ENCODE data around the gene CTAG2.
"Not testable (repeated sequence)": the region's sequence is repeated elsewhere in the genome, so short reads cannot be mapped to it uniquely, and the experiment has no call there.

The CTAG2 gene

DNA sequence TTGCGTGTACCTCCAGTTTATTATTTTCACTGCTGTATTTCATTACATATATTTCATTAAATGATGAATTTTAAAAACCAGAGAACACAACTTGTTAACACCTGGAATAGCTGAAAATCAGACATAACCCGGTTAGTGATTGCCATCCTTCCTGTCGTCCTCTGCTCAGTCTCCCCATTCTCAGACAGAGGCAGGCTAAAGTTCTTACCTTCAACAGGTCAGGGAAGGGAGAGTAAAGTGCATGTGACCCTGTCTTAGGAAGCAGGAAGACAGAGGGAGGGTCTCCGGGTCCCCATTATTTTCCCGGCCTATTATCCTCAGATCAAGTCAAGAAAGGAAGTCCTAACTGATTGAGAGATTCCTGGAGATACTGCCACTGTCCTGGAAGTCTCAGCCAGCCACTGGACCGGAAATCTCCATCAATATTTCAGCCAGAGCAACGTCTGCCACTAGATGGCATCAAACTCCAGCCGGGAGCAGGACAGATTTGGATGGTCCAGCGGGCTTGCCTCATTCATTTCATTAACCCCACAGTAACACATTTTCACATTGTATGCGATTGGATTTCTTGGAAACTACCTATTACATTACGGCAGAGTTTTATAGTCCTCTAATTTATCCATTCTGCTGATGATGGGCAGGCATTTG, 32.5 kb downstream of the CTAG2 start:
- not testable (repeated sequence) for H2BK15ac ChIP-seq (replicated peaks; ENCODE audit: low read depth); H3K79me1 ChIP-seq (ENCODE audit: low read length); H2AK5ac ChIP-seq (ENCODE audit: low read length); H2BK120ac ChIP-seq (ENCODE audit: low read depth, low read length); H3K18ac ChIP-seq (ENCODE audit: low read length); H3K27ac ChIP-seq (ENCODE audit: low read depth, low read length); DNase-seq; H3K79me2 ChIP-seq (ENCODE audit: control insufficient read depth, insufficient read depth, low read length); H3K36me3 ChIP-seq (ENCODE audit: control insufficient read depth, insufficient read depth, low read length); H3K23ac ChIP-seq (ENCODE audit: low read length); H3K4ac ChIP-seq (ENCODE audit: low read depth, low read length); H4K5ac ChIP-seq (ENCODE audit: low read length); H2BK5ac ChIP-seq (ENCODE audit: low read length); H3K4me1 ChIP-seq (ENCODE audit: control insufficient read depth, low read depth, low read length); H3K4me2 ChIP-seq (ENCODE audit: low read length); H3K9ac ChIP-seq (ENCODE audit: low read length); H3K27me3 ChIP-seq (ENCODE audit: insufficient read depth, low read length, poor library complexity); H3K4me3 ChIP-seq (ENCODE audit: low read length); H3K56ac ChIP-seq (ENCODE audit: low read length); H4K8ac ChIP-seq (ENCODE audit: low read depth, low read length)
- no CpG with 5 or more reads among the region's 11 CpGs for WGBS (ENCODE audit: extremely low coverage, insufficient coverage, low lambda C conversion rate)

GRCh38 chrX:154619182-154619581, 34.2 kb downstream of the CTAG2 start, which contains the start of gene CTAG1B:
CTAG1B (minus strand) TSS chrX:154619282; CDS start chrX:154619218, 64 bp downstream.
- not testable (repeated sequence) for H3K23ac ChIP-seq (ENCODE audit: low read length); H3K4me3 ChIP-seq (ENCODE audit: low read length); H2AK5ac ChIP-seq (ENCODE audit: low read length); H3K4ac ChIP-seq (ENCODE audit: low read depth, low read length); H3K56ac ChIP-seq (ENCODE audit: low read length); H4K5ac ChIP-seq (ENCODE audit: low read length); H3K27me3 ChIP-seq (ENCODE audit: insufficient read depth, low read length, poor library complexity); H3K18ac ChIP-seq (ENCODE audit: low read length); H3K4me1 ChIP-seq (ENCODE audit: control insufficient read depth, low read depth, low read length); H3K9ac ChIP-seq (ENCODE audit: low read length); H3K79me2 ChIP-seq (ENCODE audit: control insufficient read depth, insufficient read depth, low read length); H3K36me3 ChIP-seq (ENCODE audit: control insufficient read depth, insufficient read depth, low read length); H4K8ac ChIP-seq (ENCODE audit: low read depth, low read length); H2BK5ac ChIP-seq (ENCODE audit: low read length); H2BK15ac ChIP-seq (replicated peaks; ENCODE audit: low read depth); H3K27ac ChIP-seq (ENCODE audit: low read depth, low read length); H2BK120ac ChIP-seq (ENCODE audit: low read depth, low read length); H3K4me2 ChIP-seq (ENCODE audit: low read length); DNase-seq; H3K79me1 ChIP-seq (ENCODE audit: low read length)
- no CpG with 5 or more reads among the region's 28 CpGs for WGBS (ENCODE audit: extremely low coverage, insufficient coverage, low lambda C conversion rate)

DNA sequence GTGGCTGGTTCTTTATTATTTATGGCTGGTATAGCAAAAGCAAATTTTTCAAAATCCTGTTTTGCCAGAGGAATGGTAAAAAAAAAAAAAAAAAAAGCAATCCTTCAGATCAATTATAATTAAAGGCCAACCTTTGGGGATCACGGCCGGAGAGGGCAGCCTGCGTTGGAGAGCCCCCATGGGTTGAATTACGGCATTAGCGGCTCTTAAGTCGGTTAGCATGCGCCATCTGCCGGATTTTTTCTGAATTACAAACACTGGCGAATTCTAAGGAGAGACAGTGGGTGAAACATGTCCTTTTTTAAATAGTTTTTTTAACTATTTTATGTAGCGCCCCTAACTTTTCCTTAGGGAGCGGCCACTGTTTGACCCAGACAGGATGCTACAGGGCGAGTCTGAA, 39.8 kb downstream of the CTAG2 start:
- H3K27me3 ChIP-seq (ENCODE audit: insufficient read depth, low read length, poor library complexity); H3K4me1 ChIP-seq (ENCODE audit: control insufficient read depth, low read depth, low read length); DNase-seq; H3K4me2 ChIP-seq (ENCODE audit: low read length); H3K4me3 ChIP-seq (ENCODE audit: low read length); H3K4ac ChIP-seq (ENCODE audit: low read depth, low read length); H2AK5ac ChIP-seq (ENCODE audit: low read length); H4K8ac ChIP-seq (ENCODE audit: low read depth, low read length); H3K27ac ChIP-seq (ENCODE audit: low read depth, low read length); H3K9ac ChIP-seq (ENCODE audit: low read length); H3K23ac ChIP-seq (ENCODE audit: low read length); H3K79me2 ChIP-seq (ENCODE audit: control insufficient read depth, insufficient read depth, low read length); H3K36me3 ChIP-seq (ENCODE audit: control insufficient read depth, insufficient read depth, low read length); H2BK15ac ChIP-seq (replicated peaks; ENCODE audit: low read depth); H3K56ac ChIP-seq (ENCODE audit: low read length); H2BK120ac ChIP-seq (ENCODE audit: low read depth, low read length); H4K5ac ChIP-seq (ENCODE audit: low read length); H2BK5ac ChIP-seq (ENCODE audit: low read length); H3K79me1 ChIP-seq (ENCODE audit: low read length); H3K18ac ChIP-seq (ENCODE audit: low read length): not testable (repeated sequence)
- no CpG with 5 or more reads among the region's 12 CpGs for WGBS (ENCODE audit: extremely low coverage, insufficient coverage, low lambda C conversion rate)

DNA sequence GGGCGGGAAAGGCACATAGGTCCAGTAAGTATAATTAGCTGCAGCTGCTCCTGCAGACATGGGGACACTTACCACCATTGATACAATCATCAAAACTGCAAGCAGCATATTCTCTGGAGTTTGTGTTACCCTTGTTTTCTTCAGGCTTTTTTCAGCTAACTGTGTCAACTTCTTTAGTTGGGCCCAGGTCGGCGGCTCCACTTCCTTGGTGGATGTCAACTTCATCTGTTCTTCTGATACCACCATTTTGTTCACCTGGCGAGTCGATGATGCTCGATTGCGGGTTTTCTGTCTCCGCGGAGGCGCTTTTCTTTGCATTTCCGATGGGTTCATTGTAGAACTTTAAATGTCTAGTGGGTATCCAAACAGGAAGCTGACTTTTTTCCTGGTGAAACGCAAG, 42.2 kb downstream of the CTAG2 start:
- H3K79me2 ChIP-seq (ENCODE audit: control insufficient read depth, insufficient read depth, low read length); H3K36me3 ChIP-seq (ENCODE audit: control insufficient read depth, insufficient read depth, low read length); H4K8ac ChIP-seq (ENCODE audit: low read depth, low read length); H2BK120ac ChIP-seq (ENCODE audit: low read depth, low read length); H3K79me1 ChIP-seq (ENCODE audit: low read length); H3K4me1 ChIP-seq (ENCODE audit: control insufficient read depth, low read depth, low read length); H3K27ac ChIP-seq (ENCODE audit: low read depth, low read length); H2AK5ac ChIP-seq (ENCODE audit: low read length); H3K4me2 ChIP-seq (ENCODE audit: low read length); DNase-seq; H3K9ac ChIP-seq (ENCODE audit: low read length); H3K56ac ChIP-seq (ENCODE audit: low read length); H2BK5ac ChIP-seq (ENCODE audit: low read length); H3K23ac ChIP-seq (ENCODE audit: low read length); H3K4ac ChIP-seq (ENCODE audit: low read depth, low read length); H3K18ac ChIP-seq (ENCODE audit: low read length); H4K5ac ChIP-seq (ENCODE audit: low read length); H2BK15ac ChIP-seq (replicated peaks; ENCODE audit: low read depth); H3K27me3 ChIP-seq (ENCODE audit: insufficient read depth, low read length, poor library complexity); H3K4me3 ChIP-seq (ENCODE audit: low read length): not testable (repeated sequence)
- WGBS (ENCODE audit: extremely low coverage, insufficient coverage, low lambda C conversion rate), result no CpG with 5 or more reads among the region's 12 CpGs

DNA sequence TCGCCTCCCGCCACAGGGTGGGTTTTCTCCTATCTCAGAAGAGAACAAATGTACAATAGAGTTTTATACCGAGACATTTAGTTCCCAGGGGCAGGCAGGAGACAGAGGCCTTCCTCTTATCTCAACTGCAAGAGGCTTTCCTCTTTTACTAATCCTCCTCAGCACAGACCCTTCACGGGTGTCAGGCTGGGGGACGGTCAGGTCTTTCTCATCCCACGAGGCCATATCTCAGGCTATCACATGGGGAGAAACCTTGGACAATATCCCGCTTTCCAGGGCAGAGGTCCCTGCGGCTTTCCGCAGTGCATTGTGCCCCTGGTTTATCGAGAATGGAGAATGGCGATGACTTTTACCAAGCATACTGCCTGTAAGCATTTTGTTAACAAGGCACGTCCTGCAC, 44.6 kb downstream of the CTAG2 start:
- H2BK120ac ChIP-seq (ENCODE audit: low read depth, low read length); H3K27ac ChIP-seq (ENCODE audit: low read depth, low read length); H3K36me3 ChIP-seq (ENCODE audit: control insufficient read depth, insufficient read depth, low read length); DNase-seq; H3K79me1 ChIP-seq (ENCODE audit: low read length); H2AK5ac ChIP-seq (ENCODE audit: low read length); H3K4ac ChIP-seq (ENCODE audit: low read depth, low read length); H3K4me3 ChIP-seq (ENCODE audit: low read length); H2BK15ac ChIP-seq (replicated peaks; ENCODE audit: low read depth); H3K23ac ChIP-seq (ENCODE audit: low read length); H4K8ac ChIP-seq (ENCODE audit: low read depth, low read length); H4K5ac ChIP-seq (ENCODE audit: low read length); H3K18ac ChIP-seq (ENCODE audit: low read length); H3K27me3 ChIP-seq (ENCODE audit: insufficient read depth, low read length, poor library complexity); H3K4me1 ChIP-seq (ENCODE audit: control insufficient read depth, low read depth, low read length); H2BK5ac ChIP-seq (ENCODE audit: low read length); H3K79me2 ChIP-seq (ENCODE audit: control insufficient read depth, insufficient read depth, low read length); H3K4me2 ChIP-seq (ENCODE audit: low read length); H3K9ac ChIP-seq (ENCODE audit: low read length); H3K56ac ChIP-seq (ENCODE audit: low read length): not testable (repeated sequence)
- WGBS (ENCODE audit: extremely low coverage, insufficient coverage, low lambda C conversion rate), result no CpG with 5 or more reads among the region's 12 CpGs

GRCh38 chrX:154607976-154608375, 45.4 kb downstream of the CTAG2 start:
- not testable (repeated sequence) for H3K18ac ChIP-seq (ENCODE audit: low read length); H2BK5ac ChIP-seq (ENCODE audit: low read length); H3K4ac ChIP-seq (ENCODE audit: low read depth, low read length); H2BK120ac ChIP-seq (ENCODE audit: low read depth, low read length); H2AK5ac ChIP-seq (ENCODE audit: low read length); H3K27ac ChIP-seq (ENCODE audit: low read depth, low read length); H3K9ac ChIP-seq (ENCODE audit: low read length); H3K27me3 ChIP-seq (ENCODE audit: insufficient read depth, low read length, poor library complexity); H3K4me1 ChIP-seq (ENCODE audit: control insufficient read depth, low read depth, low read length); H3K79me2 ChIP-seq (ENCODE audit: control insufficient read depth, insufficient read depth, low read length); DNase-seq; H2BK15ac ChIP-seq (replicated peaks; ENCODE audit: low read depth); H4K8ac ChIP-seq (ENCODE audit: low read depth, low read length); H3K79me1 ChIP-seq (ENCODE audit: low read length); H4K5ac ChIP-seq (ENCODE audit: low read length); H3K4me3 ChIP-seq (ENCODE audit: low read length); H3K23ac ChIP-seq (ENCODE audit: low read length); H3K36me3 ChIP-seq (ENCODE audit: control insufficient read depth, insufficient read depth, low read length); H3K4me2 ChIP-seq (ENCODE audit: low read length); H3K56ac ChIP-seq (ENCODE audit: low read length)
- WGBS (ENCODE audit: extremely low coverage, insufficient coverage, low lambda C conversion rate), result no CpG with 5 or more reads among the region's 11 CpGs

All from mesendoderm (in vitro differentiated cells).